HPDE6-E6E7 (cell line): Measurements from ENCODE around the gene NDUFS3.

Experiments used
- DNase-seq: peaks from one replicate; pipeline ENCODE4 v3.0.0; 2011; ENCODE audit warnings: missing footprints; ENCODE audit errors: extremely low spot score

Gene NDUFS3

DNA sequence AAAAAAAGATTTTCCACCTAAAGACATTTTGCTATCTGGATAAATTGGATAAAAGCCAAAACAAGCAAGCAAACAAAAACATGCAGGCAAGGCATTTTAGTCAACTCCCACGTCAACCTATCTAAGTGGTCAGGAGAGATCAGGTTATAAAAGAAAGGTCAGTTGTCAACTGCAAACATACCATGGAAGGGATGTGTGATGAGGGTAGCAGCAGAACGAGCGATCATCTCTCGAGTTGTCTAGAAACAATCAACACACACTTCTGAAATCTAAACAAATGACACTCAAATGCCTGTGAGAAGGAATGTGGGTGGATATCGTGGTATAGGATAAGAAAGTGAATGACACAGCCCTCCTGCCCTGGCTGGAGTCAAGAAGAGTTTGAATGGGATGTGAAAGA is 52.6 kb downstream of the NDUFS3 start:
- no peak for DNase-seq
